GM18873 (cell line): ENCODE data around the gene TPH1.

Experiments used
- ATAC-seq: cut with Tn5 transposase; IDR thresholded peaks from one replicate; pipeline ENCODE4 v1.9.1; 2021; ENCODE audit warnings: mild to moderate bottlenecking, moderate library complexity, moderate number of reproducible peaks; ENCODE audit not compliant: unreplicated experiment, low FRiP score

The TPH1 gene

GRCh38 chr11:18046116-18046777 is at the start of gene TPH1:
TSS of gene TPH1 (minus strand) at chr11:18046269. CDS start at chr11:18040762, 5,507 bp downstream.
- ATAC-seq, result no peak

- no peak for ATAC-seq
Observed at GRCh38 chr11:18093959-18094358, 47.9 kb upstream of the TPH1 start.

- ATAC-seq, result no peak
Observed at GRCh38 chr11:18091731-18092130, 45.7 kb upstream of the TPH1 start.

GRCh38 chr11:18088966-18089365 is 42.9 kb upstream of the TPH1 start:
- ATAC-seq, result no peak

- ATAC-seq, result no peak
Observed at GRCh38 chr11:18088366-18088765, 42.3 kb upstream of the TPH1 start.

GRCh38 chr11:18081551-18081950 is 35.5 kb upstream of the TPH1 start:
- no peak for ATAC-seq

- ATAC-seq, result no peak
Observed at GRCh38 chr11:18080451-18080850, 34.4 kb upstream of the TPH1 start.

GRCh38 chr11:18078909-18079308 is 32.8 kb upstream of the TPH1 start:
- ATAC-seq, result no peak

- no peak for ATAC-seq
Observed at GRCh38 chr11:18075444-18075843, 29.4 kb upstream of the TPH1 start.

- ATAC-seq, result no peak
Observed at GRCh38 chr11:18071098-18071705, 25.1 kb upstream of the TPH1 start.

- ATAC-seq, result no peak
Observed at GRCh38 chr11:18067372-18067771, 21.3 kb upstream of the TPH1 start.

- ATAC-seq, result no peak
Observed at GRCh38 chr11:18066626-18067025, 20.6 kb upstream of the TPH1 start.

GRCh38 chr11:18065572-18065971 is 19.5 kb upstream of the TPH1 start:
- no peak for ATAC-seq

- ATAC-seq, result no peak
Observed at GRCh38 chr11:18064450-18065054, 18.5 kb upstream of the TPH1 start.

- ATAC-seq, result no peak
Observed at GRCh38 chr11:18063862-18064434, 17.9 kb upstream of the TPH1 start.

- no peak for ATAC-seq
Observed at GRCh38 chr11:18063125-18063524, 17.1 kb upstream of the TPH1 start.

- ATAC-seq, result no peak
Observed at GRCh38 chr11:18061351-18061750, 15.3 kb upstream of the TPH1 start.

GRCh38 chr11:18056561-18057181 is 10.6 kb upstream of the TPH1 start:
- ATAC-seq, result no peak

GRCh38 chr11:18054511-18055103 is 8.5 kb upstream of the TPH1 start:
- no peak for ATAC-seq

- ATAC-seq, result no peak
Observed at GRCh38 chr11:18050848-18051247, 4.8 kb upstream of the TPH1 start.

GRCh38 chr11:18036456-18036855 is 9.6 kb downstream of the TPH1 start:
- ATAC-seq, result no peak
